ENCODE measurements around the gene ENKD1. TPM values are rescaled to one million over a fixed set of nuclear protein-coding genes. Genes with fewer than 3 reads are reported as not detected.
A peak's percentile ranks its signal among the peaks of the same experiment; 100 is the strongest.

The ENKD1 gene
- total and polyA plus RNA-seq, 2 of the 13 experiments (the other 11 are each of a cell fraction or from before 2014, with no cell fraction given) = 10.8 to 20.8 TPM

GRCh38 chr16:67648088-67648763 is 18.3 kb downstream of the ENKD1 start (continued):
- no peak for TF ChIP-seq ZBTB1 (CRISPR knock-in tag; IDR thresholded peaks at IDR 0.05; ENCODE audit: borderline replicate concordance)
- TF ChIP-seq ZNF274 (CRISPR knock-in tag; IDR thresholded peaks at IDR 0.05) = no peak
- TF ChIP-seq, protein P1, sequence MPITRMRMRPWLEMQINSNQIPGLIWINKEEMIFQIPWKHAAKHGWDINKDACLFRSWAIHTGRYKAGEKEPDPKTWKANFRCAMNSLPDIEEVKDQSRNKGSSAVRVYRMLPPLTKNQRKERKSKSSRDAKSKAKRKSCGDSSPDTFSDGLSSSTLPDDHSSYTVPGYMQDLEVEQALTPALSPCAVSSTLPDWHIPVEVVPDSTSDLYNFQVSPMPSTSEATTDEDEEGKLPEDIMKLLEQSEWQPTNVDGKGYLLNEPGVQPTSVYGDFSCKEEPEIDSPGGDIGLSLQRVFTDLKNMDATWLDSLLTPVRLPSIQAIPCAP (CRISPR knock-in tag; IDR thresholded peaks at IDR 0.05; ENCODE audit: low read depth) = no peak
- no peak for TF ChIP-seq NFAT5 (CRISPR knock-in tag; IDR thresholded peaks at IDR 0.05)
- TF ChIP-seq ZNF710 (CRISPR knock-in tag; IDR thresholded peaks at IDR 0.05; ENCODE audit: borderline replicate concordance) = no peak
- TF ChIP-seq, protein P2, sequence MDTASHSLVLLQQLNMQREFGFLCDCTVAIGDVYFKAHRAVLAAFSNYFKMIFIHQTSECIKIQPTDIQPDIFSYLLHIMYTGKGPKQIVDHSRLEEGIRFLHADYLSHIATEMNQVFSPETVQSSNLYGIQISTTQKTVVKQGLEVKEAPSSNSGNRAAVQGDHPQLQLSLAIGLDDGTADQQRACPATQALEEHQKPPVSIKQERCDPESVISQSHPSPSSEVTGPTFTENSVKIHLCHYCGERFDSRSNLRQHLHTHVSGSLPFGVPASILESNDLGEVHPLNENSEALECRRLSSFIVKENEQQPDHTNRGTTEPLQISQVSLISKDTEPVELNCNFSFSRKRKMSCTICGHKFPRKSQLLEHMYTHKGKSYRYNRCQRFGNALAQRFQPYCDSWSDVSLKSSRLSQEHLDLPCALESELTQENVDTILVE (CRISPR knock-in tag; IDR thresholded peaks at IDR 0.05) = no peak
- no peak for TF ChIP-seq ZNF552 (CRISPR knock-in tag; IDR thresholded peaks at IDR 0.05; ENCODE audit: borderline replicate concordance)
- TF ChIP-seq PRMT3 (CRISPR knock-in tag; IDR thresholded peaks at IDR 0.05; ENCODE audit: borderline replicate concordance, low read depth) = no peak
- TF ChIP-seq KDM6A (CRISPR knock-in tag; IDR thresholded peaks at IDR 0.05; ENCODE audit: low read depth) = no peak
- TF ChIP-seq NCOA5 (CRISPR knock-in tag; IDR thresholded peaks at IDR 0.05) = no peak
- no peak for TF ChIP-seq ZNF605 (CRISPR knock-in tag; IDR thresholded peaks at IDR 0.05)
- TF ChIP-seq EZH2 (conservative IDR thresholded peaks at IDR 0.05; ENCODE audit: low read depth, low read length) = peak; percentile 86
- TF ChIP-seq TARDBP (CRISPR knock-in tag; IDR thresholded peaks at IDR 0.05) = no peak
- no peak for TF ChIP-seq ZMAT3 (CRISPR knock-in tag; conservative IDR thresholded peaks at IDR 0.05)
- no peak for TF ChIP-seq TCF7L2 (IDR thresholded peaks at IDR 0.05; ENCODE audit: low read depth, low read length)
- TF ChIP-seq CHD2 (IDR thresholded peaks at IDR 0.05; ENCODE audit: low read depth, low read length) = no peak
- no peak for TF ChIP-seq ZNF724P (CRISPR knock-in tag; IDR thresholded peaks at IDR 0.05; ENCODE audit: borderline replicate concordance)
- peak; percentile 11 for TF ChIP-seq AGO1 (IDR thresholded peaks at IDR 0.05; ENCODE audit: low read depth, low read length, poor library complexity, severe bottlenecking)
- TF ChIP-seq SRF (IDR thresholded peaks at IDR 0.05; ENCODE audit: low read depth, low read length) = no peak
- TF ChIP-seq SMC3 (IDR thresholded peaks at IDR 0.05; ENCODE audit: low read length) = no peak
- no peak for TF ChIP-seq ZBTB7B (CRISPR knock-in tag; IDR thresholded peaks at IDR 0.05)

Data from HepG2 (cell line).